AG04449 (cell line): ENCODE measurements around the gene CFH.

ENCODE experiments used
- CTCF ChIA-PET: fragments of 350-600 bp; formaldehyde crosslinking; extraction: SDS; loops from one replicate; lab custom pipeline; 2021; ENCODE audit warnings: antibody characterized with exemption; lab: Yijun Ruan, JAX
- POLR2A ChIA-PET: fragments of 400-600, 350-600 bp; formaldehyde crosslinking; extraction: SDS; loops from one replicate; lab custom pipeline; 2020; ENCODE audit warnings: antibody characterized with exemption, inconsistent platforms; lab: Yijun Ruan, JAX
- DNase-seq: peaks from one replicate; pipeline ENCODE4 v3.0.0-alpha.2; 2010; ENCODE audit warnings: low read depth, low spot score
- H3K4me3 ChIP-seq: 2 replicates; pipeline ENCODE4 v1.5.1; 2011; ENCODE audit warnings: low read depth, mild to moderate bottlenecking, control low read depth, low read length
- TF ChIP-seq, protein P1 (sequence below): IDR thresholded peaks from one replicate; pipeline ENCODE4 v1.5.1; 2011; ENCODE audit warnings: mild to moderate bottlenecking, moderate library complexity, low read length, control low read depth, inconsistent platforms; ENCODE audit not compliant: insufficient read depth; ENCODE audit errors: missing control alignments

The CFH gene

DNA sequence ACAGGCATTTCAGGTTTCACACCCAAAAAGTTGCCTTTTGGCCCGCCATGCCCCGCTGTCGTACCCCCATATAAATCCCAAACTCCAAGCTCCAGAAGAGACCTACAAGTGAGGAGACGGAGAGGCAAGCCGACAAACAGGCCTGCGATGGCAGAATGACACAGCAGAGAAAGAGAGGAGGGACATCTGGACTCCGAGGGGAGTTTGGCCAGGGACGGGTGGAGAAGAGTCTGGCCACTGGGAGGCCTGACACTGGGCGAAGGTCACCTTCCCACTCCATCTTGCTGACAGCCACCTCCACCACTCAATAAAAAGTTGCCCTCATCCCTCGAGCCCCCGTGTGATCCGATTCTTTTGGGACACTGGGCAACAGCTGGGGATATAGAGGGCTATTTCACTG is 1.9 kb upstream of the CFH start:
- no peak overlapping the region for H3K4me3 ChIP-seq
- DNase-seq = no peak
- ChIA-PET POLR2A (no interaction called here), CTCF (interaction anchor here (0.8 to 0.9 kb wide), 3 partner anchors 9 to 277 kb away, joined by 3 read pairs; no protein-coding TSS in a partner anchor)
- TF ChIP-seq, protein P1, sequence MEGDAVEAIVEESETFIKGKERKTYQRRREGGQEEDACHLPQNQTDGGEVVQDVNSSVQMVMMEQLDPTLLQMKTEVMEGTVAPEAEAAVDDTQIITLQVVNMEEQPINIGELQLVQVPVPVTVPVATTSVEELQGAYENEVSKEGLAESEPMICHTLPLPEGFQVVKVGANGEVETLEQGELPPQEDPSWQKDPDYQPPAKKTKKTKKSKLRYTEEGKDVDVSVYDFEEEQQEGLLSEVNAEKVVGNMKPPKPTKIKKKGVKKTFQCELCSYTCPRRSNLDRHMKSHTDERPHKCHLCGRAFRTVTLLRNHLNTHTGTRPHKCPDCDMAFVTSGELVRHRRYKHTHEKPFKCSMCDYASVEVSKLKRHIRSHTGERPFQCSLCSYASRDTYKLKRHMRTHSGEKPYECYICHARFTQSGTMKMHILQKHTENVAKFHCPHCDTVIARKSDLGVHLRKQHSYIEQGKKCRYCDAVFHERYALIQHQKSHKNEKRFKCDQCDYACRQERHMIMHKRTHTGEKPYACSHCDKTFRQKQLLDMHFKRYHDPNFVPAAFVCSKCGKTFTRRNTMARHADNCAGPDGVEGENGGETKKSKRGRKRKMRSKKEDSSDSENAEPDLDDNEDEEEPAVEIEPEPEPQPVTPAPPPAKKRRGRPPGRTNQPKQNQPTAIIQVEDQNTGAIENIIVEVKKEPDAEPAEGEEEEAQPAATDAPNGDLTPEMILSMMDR = no peak

DNA sequence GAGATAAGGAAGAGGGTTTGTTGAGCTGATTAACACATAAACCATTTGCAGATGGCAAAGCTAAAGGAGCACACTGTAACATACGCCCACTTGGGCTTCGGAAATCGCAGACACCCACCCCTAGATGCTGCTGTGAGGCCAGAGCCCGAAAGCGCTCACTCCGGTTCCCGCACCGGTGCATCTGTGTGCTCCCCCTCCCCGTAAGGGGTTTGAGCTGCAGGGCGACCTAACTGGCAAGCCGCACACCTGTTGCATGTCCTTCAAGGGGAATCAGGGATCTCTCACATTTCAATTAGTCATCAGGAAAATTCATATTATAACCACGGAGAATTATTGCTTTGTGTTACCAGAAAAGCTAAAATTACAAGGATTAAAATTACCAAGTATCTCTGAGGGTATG is 1.4 kb upstream of the CFH start:
- DNase-seq = no peak
- H3K4me3 ChIP-seq = no peak overlapping the region
- TF ChIP-seq, protein P1 = no peak
- CTCF ChIA-PET = interaction anchor here (0.8 to 0.9 kb wide), 3 partner anchors 9 to 277 kb away, joined by 3 read pairs; no protein-coding TSS in a partner anchor
- POLR2A ChIA-PET = no interaction called here

DNA sequence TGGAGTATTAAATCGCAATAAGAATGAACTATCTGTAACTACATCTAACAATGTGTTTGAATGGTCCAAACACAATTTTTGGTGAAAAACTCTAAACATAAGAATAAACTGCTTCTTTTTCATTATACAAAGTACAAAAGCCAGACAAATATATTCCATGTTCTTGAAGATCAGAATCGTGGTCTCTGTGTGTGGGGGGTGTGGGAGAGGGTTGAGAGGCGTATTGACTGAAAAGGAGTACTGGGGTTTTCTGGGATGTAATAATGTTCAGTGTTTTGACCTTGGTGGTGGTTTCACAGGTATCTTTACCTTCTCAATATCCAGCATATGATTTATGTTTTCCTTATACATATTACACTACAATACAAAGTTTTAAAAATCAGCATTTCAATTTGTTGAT is 764 bp upstream of the CFH start:
- H3K4me3 ChIP-seq = no peak overlapping the region
- TF ChIP-seq, protein P1 = no peak
- ChIA-PET POLR2A (no interaction called here), CTCF (interaction anchor here (0.8 to 1.2 kb wide), 4 partner anchors 10 to 296 kb away, joined by 3 to 4 read pairs (median 3); no protein-coding TSS in a partner anchor)
- DNase-seq = no peak

DNA sequence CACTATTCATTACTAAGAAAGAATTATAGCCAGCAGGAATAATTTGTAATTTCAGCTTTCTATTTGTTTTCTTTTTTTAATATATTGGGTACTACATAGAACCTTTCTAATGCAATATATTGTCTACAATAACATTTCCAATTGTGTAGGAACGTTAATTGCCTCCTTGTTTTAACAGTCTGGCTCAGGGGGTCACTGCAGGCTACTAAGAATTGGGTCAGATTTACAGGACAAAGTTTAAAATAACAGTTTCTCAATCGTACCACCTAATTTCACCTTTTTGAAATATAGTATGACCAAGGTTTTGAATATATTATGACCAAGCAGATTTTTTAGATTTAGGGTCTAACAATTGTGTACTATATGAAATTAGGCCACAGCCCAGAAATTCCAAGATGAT is 2.4 kb downstream of the CFH start:
- ChIA-PET CTCF (no interaction called here), POLR2A (no interaction called here)
- TF ChIP-seq, protein P1 = no peak
- no peak for DNase-seq
- H3K4me3 ChIP-seq = no peak overlapping the region

DNA sequence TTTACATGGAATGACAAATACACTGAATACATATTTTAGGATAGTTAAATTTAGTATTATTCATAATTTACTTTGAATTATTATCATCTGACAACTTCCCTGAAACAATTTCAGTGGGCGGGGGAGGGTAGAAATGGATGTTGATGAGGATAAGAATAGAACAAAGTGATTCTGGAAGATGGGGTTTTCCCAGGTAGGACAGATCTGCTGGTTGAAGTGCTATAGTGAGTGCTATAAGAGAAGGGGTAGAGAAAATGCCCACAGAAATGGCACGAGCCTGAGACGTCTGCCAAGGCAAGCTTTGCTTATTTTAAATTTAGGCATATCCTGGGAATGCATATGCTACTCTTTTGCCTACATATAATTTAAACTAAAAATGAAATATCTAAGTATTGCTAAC is 3.2 kb downstream of the CFH start:
- CTCF ChIA-PET = interaction anchor here (0.6 to 2.6 kb wide), 2 partner anchors 16 to 299 kb away, joined by 3 to 8 read pairs; no protein-coding TSS in a partner anchor
- POLR2A ChIA-PET = no interaction called here
- TF ChIP-seq, protein P1 = no peak
- DNase-seq = no peak
- no peak overlapping the region for H3K4me3 ChIP-seq

DNA sequence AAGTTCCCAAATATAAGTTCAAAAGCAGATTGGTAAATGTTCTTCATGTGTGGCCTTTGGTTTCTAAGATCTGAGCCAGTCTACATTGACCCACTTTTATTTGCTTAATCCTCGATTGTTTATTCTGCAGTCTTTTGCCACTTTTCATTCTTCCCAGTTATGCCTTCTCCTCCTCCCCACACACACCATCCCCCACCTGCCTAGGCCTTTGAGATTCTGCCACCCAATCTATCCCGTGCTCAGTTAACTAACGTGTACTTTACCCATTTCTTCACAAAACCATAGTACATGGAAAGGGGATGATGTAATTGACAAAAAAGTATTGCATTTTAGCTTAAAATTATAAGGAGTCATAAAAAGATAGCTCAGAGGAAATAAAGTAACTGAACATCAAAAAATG is 3.7 kb downstream of the CFH start:
- no peak overlapping the region for H3K4me3 ChIP-seq
- CTCF ChIA-PET = interaction anchor here (0.6 to 2.6 kb wide), 2 partner anchors 15 to 299 kb away, joined by 3 to 8 read pairs; no protein-coding TSS in a partner anchor
- POLR2A ChIA-PET = no interaction called here
- no peak for DNase-seq
- TF ChIP-seq, protein P1 = no peak
